OCI-M2 (cell line): ENCODE measurements around the gene MACROD2.
"Not testable (repeated sequence)": the region's sequence is repeated elsewhere in the genome, so short reads cannot be mapped to it uniquely, and the experiment has no call there.

ENCODE experiments used
- DNase-seq: peaks from one replicate; lab custom pipeline; 2025; ENCODE audit not compliant: unreplicated experiment; lab: John Stamatoyannopoulos, UW

Gene MACROD2

GRCh38 chr20:15012566-15012965 lies 1017.2 kb downstream of the MACROD2 start:
- no peak for DNase-seq

- DNase-seq = not testable (repeated sequence)
Observed at GRCh38 chr20:15016875-15017274, 1021.6 kb downstream of the MACROD2 start.

GRCh38 chr20:15018966-15019365 lies 1023.6 kb downstream of the MACROD2 start:
- no peak for DNase-seq

GRCh38 chr20:15020845-15021244 lies 1025.5 kb downstream of the MACROD2 start:
- no peak for DNase-seq

- DNase-seq = no peak
Observed at GRCh38 chr20:15022921-15023320, 1027.6 kb downstream of the MACROD2 start.

GRCh38 chr20:15026759-15027158 lies 1031.4 kb downstream of the MACROD2 start:
- no peak for DNase-seq

GRCh38 chr20:15030826-15031225 lies 1035.5 kb downstream of the MACROD2 start:
- DNase-seq = no peak

- DNase-seq = no peak
Observed at GRCh38 chr20:15031546-15032351, 1036.4 kb downstream of the MACROD2 start.

GRCh38 chr20:15032352-15032622 lies 1037.0 kb downstream of the MACROD2 start:
- DNase-seq = no peak

GRCh38 chr20:15033269-15033668 lies 1038.0 kb downstream of the MACROD2 start:
- no peak for DNase-seq

- no peak for DNase-seq
Observed at GRCh38 chr20:15033891-15034290, 1038.6 kb downstream of the MACROD2 start.

- no peak for DNase-seq
Observed at GRCh38 chr20:15036948-15037347, 1041.6 kb downstream of the MACROD2 start.

GRCh38 chr20:15039088-15039752 lies 1043.9 kb downstream of the MACROD2 start:
- no peak for DNase-seq

GRCh38 chr20:15042723-15043122 lies 1047.4 kb downstream of the MACROD2 start:
- DNase-seq = no peak

- no peak for DNase-seq
Observed at GRCh38 chr20:15045246-15045645, 1049.9 kb downstream of the MACROD2 start.

- DNase-seq = no peak
Observed at GRCh38 chr20:15047042-15047441, 1051.7 kb downstream of the MACROD2 start.

- DNase-seq = no peak
Observed at GRCh38 chr20:15047601-15048000, 1052.3 kb downstream of the MACROD2 start.

- no peak for DNase-seq
Observed at GRCh38 chr20:15056246-15056645, 1060.9 kb downstream of the MACROD2 start.

- no peak for DNase-seq
Observed at GRCh38 chr20:15058841-15059240, 1063.5 kb downstream of the MACROD2 start.

GRCh38 chr20:15059438-15059837 lies 1064.1 kb downstream of the MACROD2 start:
- DNase-seq = no peak

GRCh38 chr20:15060265-15061060 lies 1065.1 kb downstream of the MACROD2 start:
- no peak for DNase-seq

- no peak for DNase-seq
Observed at GRCh38 chr20:15061061-15061430, 1065.7 kb downstream of the MACROD2 start.
